NCI-H748 treated with DMSO at 0.1 percent for 48 hours (cell line): ENCODE results near the gene PKD1L1.
"Not testable (repeated sequence)": the region's sequence is repeated elsewhere in the genome, so short reads cannot be mapped to it uniquely, and the experiment has no call there.

Source experiments
- DNase-seq: peaks from one replicate; lab custom pipeline; 2025; lab: John Stamatoyannopoulos, UW

The PKD1L1 gene

DNA sequence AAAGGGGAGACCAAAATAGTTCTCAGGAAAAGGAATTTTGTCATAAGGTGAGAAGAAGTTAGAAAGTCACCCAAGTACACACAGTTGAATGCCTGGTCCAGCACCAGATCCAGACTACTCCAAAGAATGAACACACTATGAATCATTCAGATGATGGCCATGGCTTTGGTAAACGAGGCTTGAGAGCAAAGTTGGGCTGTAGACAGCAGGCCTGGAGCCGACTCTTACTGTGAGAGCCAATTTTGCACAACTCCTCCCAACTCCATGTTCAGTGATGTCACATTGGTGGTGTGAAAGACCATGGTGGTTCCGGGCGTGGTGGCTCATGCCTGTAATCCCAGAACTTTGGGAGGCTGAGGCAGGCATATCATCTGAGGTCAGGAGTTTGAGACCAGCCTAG is 131.6 kb downstream of the PKD1L1 start:
- DNase-seq: no peak

DNA sequence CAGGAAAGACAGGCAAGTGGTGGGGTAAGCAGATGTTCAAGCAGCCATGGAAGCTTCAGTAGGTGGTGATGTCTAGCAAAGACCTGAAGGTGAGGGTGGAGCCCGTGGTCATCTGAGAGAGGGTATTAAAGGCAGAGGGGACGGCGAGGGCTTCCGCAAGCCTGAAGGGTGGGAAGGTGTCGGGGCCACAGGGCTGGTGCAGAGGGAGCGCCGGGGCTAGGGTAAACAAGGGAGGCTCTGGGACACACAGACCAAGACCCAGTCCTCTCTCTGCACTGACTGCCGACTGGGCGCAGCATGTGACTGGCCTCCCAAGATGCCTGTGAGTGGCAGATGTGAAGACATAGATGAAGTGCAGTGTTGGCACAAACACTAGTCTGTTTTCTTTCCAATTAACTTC is 132.4 kb downstream of the PKD1L1 start:
- no peak for DNase-seq

DNA sequence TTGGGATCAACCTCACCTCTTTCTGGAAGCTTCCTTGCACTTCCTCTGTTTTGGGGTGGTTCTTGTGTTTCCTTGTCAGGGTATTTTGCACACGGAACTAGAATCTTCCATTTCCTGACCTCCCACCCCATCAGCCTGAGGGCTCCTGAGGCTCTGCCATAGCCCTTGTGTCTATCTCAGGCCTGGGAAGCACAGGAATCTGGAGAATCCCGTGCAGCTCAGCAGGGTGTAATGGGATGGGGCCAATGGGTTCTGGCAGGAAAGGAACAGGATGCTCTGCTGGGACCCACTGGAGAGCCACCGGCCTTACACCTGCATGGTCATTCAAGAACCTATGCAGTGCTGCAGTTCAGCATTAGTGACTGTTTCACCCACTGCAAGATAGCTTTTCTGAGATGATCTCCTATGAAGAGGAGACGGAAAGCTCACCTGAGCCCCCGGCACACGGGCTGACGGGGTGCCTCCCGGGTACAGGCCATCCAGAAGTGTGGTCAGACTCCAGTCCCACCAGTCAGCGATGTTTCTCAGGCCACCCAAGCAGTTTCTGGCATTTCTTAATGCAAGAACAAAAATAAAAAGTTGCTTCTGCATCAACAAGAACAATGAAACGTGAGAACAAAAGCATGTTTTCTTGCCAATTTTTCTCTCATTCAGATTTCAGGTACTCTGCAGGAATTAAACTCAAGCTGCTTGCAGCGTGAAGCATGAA is 133.2 kb downstream of the PKD1L1 start:
- DNase-seq: no peak

DNA sequence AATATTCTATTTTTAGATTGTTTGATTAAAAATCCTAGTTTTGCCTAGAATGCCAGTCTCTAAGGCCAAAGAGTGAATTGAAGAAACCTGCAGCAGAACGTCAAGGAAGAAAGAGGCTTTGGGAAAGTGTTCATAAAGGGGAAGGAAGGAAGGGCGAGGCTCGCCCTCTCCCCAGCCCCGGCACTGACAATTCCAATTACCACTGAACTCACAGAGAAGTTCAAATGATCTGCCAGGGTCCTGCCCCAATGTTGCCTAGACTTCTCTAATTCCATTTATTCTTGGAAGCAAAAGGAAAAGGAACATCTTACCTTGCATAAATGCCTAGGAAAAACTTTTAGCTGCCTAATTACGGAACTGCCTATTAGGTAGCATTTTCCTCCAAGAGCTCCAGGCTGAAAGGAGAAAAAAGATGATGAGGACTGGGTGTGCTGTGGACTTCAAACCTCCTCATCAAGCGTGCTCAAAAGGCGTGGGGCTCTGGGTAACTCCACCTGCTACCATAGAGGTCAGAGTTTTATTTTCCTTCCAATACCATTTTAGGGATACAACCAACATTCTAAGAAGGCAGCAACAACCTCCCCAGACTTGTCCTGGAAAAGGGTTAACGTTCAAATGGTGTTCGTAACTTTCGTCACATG is 134.5 kb downstream of the PKD1L1 start:
- DNase-seq: no peak

DNA sequence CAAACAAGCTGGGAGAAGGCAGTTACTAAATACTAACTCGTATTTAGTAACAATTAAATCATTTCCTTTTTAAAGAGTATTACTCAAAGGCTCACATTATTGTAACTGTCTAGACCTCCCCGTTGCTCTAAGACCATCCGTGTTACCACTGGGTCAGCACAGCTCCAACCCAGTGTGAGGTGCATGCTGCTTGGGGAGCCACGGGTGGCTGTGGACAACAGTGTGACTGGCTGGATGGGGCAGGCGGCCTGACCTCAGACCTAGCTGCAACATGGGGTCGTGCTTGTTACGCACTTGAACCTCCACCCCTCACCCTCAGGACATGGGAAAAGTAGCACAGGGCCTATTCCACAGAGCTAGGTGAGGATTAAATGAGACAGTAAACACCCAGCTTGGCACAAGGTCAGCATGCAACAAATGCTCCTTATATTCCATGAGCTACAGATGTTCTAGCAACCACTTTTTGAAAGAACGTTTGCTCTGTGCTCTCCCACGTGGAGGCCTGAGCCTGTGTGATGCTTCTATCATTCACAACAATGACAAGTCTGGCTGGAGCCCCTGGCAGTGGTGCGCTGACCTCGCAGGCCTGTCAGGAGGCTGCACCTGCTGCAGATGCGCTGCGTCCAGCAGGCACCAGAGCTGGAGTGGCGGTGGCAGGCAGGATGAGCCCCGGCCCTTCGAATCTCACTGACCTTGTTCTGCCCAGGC is 135.7 kb downstream of the PKD1L1 start:
- no peak for DNase-seq

DNA sequence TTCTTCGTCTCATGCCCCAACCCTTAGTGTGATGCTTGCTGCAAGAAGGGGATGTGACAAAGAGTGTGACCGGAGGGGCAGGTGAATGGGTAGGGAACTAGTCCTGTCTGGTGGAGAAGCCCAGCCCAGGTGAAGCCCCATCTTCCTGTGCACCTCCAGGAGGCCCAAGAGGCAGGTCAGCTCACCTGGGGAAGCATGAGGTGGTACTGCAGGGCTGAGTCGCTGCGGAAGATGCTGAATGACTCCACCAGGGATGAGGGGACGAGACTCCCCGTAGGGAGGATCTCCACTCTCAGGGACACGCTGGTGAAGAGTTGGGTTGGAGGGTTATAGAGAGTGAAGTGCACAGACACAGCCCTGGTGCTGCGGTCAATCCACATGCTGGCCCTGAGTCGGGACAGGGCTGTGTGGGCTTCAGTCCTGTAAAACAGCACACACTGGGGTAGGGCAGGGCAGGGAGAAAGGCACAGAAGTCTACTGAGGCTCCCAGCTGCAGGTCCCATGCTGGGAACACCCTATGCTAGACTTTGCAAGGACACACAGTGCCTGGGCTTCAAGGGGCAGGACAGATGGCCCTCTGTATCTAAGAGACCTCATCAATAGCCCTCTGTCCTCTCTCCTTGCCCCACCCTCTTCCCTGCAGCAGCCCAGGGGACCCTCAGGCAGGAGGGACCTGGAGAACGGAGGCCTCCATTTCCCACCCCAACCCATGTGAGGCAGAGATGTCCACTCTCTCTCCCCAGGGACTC is 136.5 kb downstream of the PKD1L1 start:
- no peak for DNase-seq

DNA sequence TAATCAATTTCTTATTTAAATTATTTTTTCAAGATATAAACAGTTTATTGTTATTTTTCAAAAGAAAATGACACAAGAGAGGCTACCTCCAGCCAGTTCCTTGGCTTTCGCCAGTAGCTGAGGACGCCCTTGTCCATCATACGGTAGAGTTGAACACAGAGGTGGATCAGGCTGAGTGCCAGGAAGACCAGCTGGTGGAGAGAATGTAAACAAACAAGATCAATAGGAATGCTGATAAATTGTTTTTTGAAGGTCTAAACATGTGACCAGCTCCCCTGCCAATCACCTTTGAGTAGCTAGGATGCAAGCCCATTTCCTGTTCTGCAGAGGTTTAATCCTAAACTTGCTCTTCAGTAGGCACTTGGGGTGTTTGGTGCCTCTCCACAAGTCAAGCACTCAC is 138.9 kb downstream of the PKD1L1 start:
- no peak for DNase-seq

DNA sequence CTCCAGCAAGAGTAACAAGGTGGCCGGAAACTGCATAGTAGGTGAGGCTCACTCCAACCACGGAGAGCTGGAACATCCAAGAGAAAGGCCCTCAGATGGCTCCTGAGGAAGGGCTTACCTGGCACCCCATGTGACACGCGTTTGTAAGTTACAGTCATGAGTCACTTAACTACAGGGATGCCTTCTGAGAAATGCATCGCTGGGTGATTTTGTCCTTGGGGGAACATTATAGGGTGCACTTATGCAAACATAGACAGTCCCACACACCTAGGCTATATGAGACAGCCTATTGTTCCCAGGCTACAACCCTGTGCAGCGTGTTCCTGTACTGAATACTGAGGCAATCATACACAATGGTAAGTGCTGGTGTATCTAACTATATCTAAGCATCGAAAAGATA is 139.9 kb downstream of the PKD1L1 start:
- no peak for DNase-seq

DNA sequence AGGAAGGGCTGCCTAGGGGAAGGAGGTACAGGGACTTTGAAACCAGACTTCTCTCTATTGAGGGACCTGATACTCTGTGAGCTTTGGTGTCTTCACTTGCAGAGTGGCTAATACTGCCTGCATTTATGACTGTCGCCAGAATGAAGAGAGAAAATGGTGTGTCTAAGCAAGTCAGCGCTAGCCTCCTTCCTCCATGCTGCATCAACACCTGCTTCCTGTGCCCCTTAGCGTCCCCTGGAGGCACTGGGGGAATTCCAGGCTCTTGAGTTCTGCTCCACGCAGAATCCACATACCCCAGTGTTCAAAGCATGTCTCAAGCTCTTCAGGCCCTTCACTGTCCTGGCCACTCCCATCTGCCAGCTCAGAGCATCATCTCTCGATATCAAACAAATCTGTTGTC is 140.5 kb downstream of the PKD1L1 start:
- no peak for DNase-seq

DNA sequence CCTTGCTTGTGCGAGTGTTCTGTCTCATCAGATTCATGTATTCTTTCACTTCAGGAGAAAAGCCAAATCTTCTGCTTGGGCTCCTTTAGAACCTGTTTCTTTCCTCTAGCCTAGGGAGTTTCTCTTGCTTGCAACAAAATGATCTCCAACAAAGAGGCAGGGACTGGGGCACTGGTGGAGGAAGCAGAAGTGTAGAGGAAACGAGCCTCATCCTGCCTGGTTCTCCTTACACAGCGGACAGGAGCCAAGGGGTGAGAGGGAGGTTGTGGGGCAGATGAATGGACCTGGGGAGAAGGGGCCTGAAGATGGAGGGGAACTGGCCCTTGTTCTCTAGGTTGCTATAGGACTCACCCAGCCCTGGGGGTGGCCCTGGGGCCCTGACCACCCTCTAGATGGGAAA is 141.1 kb downstream of the PKD1L1 start:
- no peak for DNase-seq

DNA sequence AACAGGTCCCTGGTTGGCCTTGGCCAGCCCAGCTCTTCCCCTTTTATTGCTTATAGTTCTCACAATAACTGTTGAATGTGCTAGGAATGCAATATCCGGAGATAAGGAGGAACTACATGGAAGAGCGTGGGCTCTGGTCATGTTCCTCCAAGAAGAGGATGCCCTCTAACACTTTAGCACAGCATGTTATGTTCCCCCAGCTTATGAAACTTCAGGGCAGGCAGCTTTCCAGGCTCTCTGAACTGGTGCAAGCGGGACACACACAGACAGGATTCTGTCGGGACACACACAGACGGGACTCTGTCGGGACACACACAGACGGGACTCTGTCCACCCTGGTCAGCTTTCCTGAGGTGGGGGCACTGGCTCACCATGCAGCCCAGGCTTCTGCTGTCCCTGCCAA is 141.6 kb downstream of the PKD1L1 start:
- no peak for DNase-seq

DNA sequence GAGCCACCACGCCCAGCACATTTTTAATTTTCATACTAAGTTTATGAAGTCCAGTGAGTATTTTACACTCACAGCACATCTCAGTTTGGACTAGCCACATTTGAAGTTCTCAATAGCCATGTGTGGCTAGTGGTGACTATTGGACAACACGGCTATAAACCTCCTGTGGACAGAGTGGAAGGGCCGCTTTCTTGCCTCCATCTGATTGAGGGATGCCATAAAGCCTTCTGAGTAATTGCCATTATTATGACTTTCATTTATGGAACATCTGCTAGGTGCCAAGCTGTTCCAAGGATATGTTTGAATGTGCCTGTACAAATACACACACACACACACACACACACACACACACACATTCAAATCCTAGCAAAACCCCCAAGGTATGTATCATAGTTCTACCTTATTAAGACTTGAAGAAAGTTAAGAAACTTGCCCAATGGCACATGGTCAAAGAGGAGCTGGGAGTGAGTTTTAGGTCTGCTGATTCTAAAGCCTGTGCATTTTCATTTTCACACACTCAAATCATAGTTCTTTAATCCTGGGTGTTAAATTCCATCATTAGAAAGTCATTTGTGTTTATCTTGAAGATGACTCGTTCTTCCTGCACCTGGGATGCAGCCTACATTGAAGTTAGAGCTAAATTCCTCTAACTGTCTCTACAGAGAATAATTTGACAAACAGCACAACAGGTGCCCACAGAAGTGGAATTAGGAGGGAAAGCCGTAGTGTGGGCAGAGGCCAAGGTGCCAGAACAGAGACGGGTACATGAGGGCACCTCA is 143.3 kb downstream of the PKD1L1 start:
- DNase-seq: no peak

DNA sequence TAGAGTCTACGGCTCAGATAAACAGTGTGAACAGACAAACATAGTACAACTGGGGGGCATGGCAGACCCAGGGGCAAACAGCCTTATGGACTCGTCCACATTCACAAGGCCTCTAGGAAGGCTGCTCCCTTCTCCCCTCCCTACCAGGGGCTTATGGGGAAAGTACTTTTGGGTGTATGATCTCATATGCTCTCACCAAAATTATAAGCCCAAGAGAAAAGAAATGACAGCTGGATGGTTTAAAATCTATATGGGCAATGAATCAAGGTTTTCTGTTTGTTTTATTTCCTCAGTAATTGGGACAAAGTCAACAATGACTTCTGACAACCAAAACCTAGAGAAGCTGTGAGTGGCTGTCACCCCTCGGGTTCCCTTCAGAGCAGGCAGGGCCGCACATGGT is 144.4 kb downstream of the PKD1L1 start:
- peak; percentile 17 for DNase-seq

DNA sequence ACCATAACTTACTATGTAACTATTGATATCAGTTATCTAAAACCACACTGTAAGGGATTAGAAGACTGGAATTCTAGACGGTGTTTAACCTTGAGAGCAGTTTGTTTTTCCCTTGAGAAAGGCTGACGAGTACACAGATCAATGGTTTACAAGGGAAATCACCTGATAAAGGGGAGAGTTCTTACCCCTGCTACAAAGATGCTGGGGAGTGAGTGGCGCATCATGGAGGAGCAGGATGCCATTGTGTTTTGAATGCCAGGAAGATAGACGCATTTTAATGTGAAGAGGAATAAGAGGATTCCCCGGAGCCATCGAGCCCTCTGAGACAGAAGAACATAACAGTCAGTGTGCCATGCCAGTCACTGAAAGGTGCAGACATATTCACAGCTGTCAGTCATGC is 145.2 kb downstream of the PKD1L1 start:
- no peak for DNase-seq

DNA sequence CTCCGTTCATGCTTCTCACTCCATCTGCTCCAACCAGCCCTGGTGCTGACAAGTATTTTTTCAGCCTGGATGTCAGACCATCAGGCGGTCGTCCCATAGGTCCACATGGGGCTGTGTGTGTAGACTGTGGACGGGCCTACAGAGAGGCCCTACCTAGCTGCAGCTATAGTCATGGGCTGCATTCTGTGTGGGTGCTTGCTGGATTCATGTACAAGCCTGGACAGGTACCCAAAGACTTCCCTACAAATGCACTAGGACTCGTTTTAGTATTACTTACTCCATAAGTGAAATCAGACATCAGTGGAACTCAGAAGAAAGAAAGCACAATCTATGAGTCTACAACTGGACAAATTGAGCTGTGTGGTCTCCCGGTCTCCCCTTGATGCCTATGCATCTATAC is 146.8 kb downstream of the PKD1L1 start:
- no peak for DNase-seq

DNA sequence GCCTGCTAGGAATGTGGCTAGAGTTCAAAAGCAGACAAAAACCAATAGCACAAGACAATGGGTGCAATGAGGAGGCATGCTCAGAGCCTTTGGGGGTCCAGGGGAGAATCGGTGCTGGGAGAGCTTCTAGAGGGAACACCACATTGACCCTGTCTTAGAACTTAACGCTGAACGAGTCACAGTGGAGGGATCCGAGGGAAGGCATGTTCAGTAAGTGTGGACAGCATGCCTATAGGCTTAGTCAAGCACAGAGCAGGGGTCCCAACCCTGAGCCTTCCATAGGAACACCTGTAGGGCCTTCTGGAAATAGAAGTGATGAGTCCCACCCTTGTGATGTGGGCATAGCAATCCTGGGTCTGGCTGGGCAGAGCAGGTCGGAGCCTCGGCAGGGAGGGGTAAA is 148.7 kb downstream of the PKD1L1 start:
- DNase-seq: no peak

DNA sequence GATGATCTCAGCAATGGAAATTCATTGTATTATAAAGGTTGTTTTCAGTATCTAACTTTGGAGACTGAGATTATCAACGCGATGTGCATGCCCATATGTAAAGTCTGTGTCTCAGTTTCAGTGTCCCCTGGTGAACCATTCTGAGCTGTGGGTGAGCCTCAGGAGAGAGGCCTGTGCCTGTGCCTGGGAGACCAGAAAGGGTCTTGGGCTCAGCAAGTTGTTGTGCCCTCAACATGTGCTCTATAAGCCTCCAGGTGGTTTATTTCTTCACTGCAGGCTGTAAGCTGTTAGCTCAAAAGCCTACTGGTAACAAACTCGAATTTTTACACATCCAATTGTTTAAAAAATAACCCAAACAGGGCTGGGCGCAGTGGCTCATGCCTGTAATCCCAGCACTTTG is 151.9 kb downstream of the PKD1L1 start:
- no peak for DNase-seq

DNA sequence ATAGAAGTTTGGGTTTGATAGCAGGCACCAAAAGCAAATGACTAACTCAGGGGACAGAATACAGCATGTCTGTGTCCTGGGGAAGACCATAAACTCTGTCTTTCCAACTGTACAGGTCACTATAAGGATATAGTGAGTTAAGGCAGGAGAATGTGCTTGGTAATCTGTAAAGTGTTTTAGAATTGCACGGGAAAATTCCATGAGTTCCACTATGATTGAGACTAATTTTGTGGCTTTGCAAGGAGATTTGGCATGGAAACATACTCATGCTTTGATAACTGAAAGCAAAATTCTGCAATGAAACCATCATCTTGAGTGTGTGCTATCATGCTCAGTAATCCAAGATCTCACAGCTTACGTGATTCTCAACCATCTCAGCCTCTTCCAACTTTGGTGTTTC is 152.6 kb downstream of the PKD1L1 start:
- no peak for DNase-seq

DNA sequence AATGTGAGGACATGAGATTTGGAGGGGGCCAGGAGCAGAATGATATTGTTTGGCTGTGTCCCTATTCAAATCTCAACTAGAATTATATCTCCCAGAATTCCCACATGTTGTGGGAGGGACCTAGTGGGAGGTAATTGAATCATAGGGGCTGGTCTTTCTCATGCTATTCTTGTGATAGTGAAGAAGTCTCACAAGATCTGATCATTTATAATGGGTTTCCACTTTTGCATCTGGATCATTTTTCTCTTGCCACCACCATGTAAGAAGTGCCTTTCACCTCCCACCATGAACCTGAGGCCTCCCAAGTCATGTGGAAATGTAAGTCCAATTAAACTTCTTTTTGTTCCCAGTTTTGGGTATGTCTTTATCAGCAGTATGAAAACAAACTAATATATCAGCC is 153.1 kb downstream of the PKD1L1 start:
- not testable (repeated sequence) for DNase-seq

DNA sequence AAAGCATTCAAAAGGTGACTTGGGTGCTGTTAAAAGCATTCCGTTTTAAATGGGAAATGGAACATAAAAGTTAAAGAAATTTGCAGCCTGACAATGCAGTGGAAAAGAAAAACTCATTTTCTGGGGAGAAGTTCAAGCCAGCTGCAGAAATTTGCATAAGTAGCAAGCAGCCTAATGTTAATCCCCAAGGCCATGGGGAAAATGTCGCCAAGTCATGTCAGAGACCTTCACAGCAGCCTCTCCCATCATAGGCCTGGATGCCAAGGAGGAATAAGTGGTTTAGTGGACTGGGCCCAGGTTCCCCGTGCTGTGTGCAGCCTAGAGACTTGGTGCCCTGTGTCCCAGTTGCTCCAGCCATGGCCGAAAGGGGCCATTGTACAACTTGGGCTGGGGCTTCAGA is 154.2 kb downstream of the PKD1L1 start:
- no peak for DNase-seq

DNA sequence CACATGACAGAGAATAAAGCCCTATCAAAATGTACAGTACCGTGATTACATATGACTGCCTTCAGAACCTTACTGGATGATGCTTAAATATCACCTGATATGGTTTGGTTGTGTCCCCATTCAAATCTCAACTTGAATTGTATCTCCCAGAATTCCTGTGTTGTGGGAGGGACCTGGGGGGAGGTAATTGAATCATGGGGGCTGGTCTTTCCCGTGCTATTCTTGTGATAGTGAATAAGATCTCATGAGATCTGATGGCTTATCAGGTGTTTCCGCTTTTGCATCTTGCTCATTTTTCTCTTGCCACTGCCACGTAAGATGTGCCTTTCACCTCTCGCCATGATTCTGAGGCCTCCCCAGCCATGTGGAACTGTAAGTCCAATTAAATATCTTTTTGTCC is 155.1 kb downstream of the PKD1L1 start:
- not testable (repeated sequence) for DNase-seq
